BJ (cell line): ENCODE measurements around the gene WDR73. TPM values are rescaled to one million over a fixed set of nuclear protein-coding genes. Genes with fewer than 3 reads are reported as not detected.

Experiments used
- CTCF ChIA-PET: fragments of 350-600 bp; formaldehyde crosslinking; extraction: SDS; loops from one replicate; lab custom pipeline; 2021; ENCODE audit warnings: antibody characterized with exemption, inconsistent platforms; lab: Yijun Ruan, JAX
- POLR2A ChIA-PET: fragments of 300-600 bp; sonication (Branson Sonifier 250); formaldehyde crosslinking; extraction: SDS; loops from one replicate; lab custom pipeline; 2021; ENCODE audit warnings: antibody characterized with exemption; lab: Charles Lee
- DNase-seq: peaks from one replicate; pipeline ENCODE4 v3.0.0-alpha.2; 2011; ENCODE audit warnings: low read depth
- H3K27me3 ChIP-seq: 2 replicates; pipeline ENCODE4 v1.6.0; 2011; ENCODE audit warnings: low read length; ENCODE audit not compliant: control insufficient read depth, insufficient read depth
- H3K36me3 ChIP-seq: 2 replicates; pipeline ENCODE4 v1.5.1; 2011; ENCODE audit warnings: low read length; ENCODE audit not compliant: control insufficient read depth, insufficient read depth
- H3K4me3 ChIP-seq: 2 replicates; pipeline ENCODE4 v1.5.1; 2011; ENCODE audit warnings: low read depth, mild to moderate bottlenecking, control low read depth, low read length
- CTCF ChIP-seq: IDR thresholded peaks from 2 replicates; pipeline ENCODE4 v1.5.1; 2011; ENCODE audit warnings: low read depth, mild to moderate bottlenecking, control low read depth, inconsistent platforms, low read length, moderate library complexity; ENCODE audit not compliant: insufficient read depth
- polyA plus RNA-seq: library from polyadenylated mRNA; depleted of rRNA; stranded (reverse); fragments of >200 nt; gene quantifications from 2 replicates; pipeline ENCODE4 v1.2.3, GENCODE V29; 2011

WDR73 gene
- polyA plus RNA-seq, 1 experiment = 21.1 TPM

- no peak for DNase-seq
- no peak for TF ChIP-seq CTCF
- H3K4me3 ChIP-seq = no peak overlapping the region
- H3K27me3 ChIP-seq = no peaks in the 10 kb centered on the region
- ChIA-PET CTCF (interaction anchor here (0.7 to 1.0 kb wide), 4 partner anchors 12 to 259 kb away, joined by 3 to 4 read pairs (median 3); partner anchors contain the start of gene WDR73), POLR2A (interaction anchor here (0.6 kb wide), 1 partner anchor 15 kb away, joined by 7 read pairs; the partner anchor contains the start of gene WDR73)
- H3K36me3 ChIP-seq = 0 out of 2 replicates have a peak, but pooled peaks cover 2% of the 10 kb centered on the region
These were observed 14.3 kb upstream of the WDR73 start for GRCh38 chr15:84668221-84668982.

- Histone ChIP-seq H3K27me3 (no peaks in the 10 kb centered on the region), H3K4me3 (no peak overlapping the region), H3K36me3 (0 out of 2 replicates have a peak, but pooled peaks cover 2% of the 10 kb centered on the region)
- DNase-seq = no peak
- ChIA-PET CTCF (no interaction called here), POLR2A (no interaction called here)
- no peak for TF ChIP-seq CTCF
These were observed 12.3 kb upstream of the WDR73 start for GRCh38 chr15:84666373-84666772.

GRCh38 chr15:84661001-84661400, 6.9 kb upstream of the WDR73 start:
- H3K27me3 ChIP-seq = no peaks in the 10 kb centered on the region
- TF ChIP-seq CTCF = no peak
- no peak overlapping the region for H3K4me3 ChIP-seq
- POLR2A ChIA-PET = interaction anchor here (0.7 kb wide), 1 partner anchor 10 kb away, joined by 17 read pairs; no protein-coding TSS in a partner anchor
- no peak for DNase-seq
- H3K36me3 ChIP-seq = 0 out of 2 replicates have a peak, but pooled peaks cover 2% of the 10 kb centered on the region
- CTCF ChIA-PET = no interaction called here

- H3K36me3 ChIP-seq = no peaks in the 10 kb centered on the region
- ChIA-PET POLR2A (no interaction called here), CTCF (interaction anchor here (1.7 kb wide), 1 partner anchor 51 kb away, joined by 3 read pairs; no protein-coding TSS in a partner anchor)
- TF ChIP-seq CTCF = no peak
- no peak overlapping the region for H3K4me3 ChIP-seq
- no peak for DNase-seq
- H3K27me3 ChIP-seq = no peaks in the 10 kb centered on the region
These were observed 6.1 kb upstream of the WDR73 start for GRCh38 chr15:84659904-84660781.
